ENCODE results near the gene PLCD3.

Gene PLCD3

DNA sequence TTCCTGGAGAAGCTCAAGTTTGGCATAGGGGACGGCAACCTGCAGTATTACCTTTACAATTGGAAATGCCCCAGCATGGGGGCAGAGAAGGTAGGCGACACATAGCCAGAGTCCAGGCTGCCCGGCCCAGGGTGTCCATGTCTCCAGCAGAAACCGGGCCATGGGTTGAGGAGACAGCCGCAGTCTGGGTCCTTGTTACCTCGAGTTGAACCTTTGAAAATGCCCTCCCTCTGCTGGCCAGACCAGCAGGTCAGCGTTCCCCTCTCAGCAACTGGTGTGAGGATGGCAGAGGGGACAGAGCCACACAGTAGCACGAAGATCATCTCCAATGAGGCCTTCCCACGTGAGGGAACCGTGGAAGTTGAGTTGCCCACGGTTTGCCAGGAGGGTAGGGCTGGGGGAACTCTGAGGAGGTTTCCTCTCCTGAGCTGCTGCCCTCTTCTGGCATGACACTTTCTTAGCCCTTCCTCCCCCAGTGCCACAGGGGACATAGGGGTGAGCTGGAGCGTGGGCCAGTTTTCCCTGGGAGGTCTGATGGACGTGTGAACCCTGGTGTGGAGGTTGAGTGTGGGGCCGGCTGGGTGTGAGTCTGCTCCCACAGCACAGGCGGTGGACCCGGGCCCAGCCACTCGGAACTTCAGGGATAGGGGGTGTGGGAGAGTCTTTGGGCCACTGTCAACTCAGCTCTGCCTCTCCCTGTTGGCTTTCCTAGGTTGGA lies 27.2 kb downstream of the PLCD3 start:
- H3K4me3 ChIP-seq (ENCODE audit: low read depth, low read length) = no peak overlapping the region
- TF ChIP-seq, protein P1, sequence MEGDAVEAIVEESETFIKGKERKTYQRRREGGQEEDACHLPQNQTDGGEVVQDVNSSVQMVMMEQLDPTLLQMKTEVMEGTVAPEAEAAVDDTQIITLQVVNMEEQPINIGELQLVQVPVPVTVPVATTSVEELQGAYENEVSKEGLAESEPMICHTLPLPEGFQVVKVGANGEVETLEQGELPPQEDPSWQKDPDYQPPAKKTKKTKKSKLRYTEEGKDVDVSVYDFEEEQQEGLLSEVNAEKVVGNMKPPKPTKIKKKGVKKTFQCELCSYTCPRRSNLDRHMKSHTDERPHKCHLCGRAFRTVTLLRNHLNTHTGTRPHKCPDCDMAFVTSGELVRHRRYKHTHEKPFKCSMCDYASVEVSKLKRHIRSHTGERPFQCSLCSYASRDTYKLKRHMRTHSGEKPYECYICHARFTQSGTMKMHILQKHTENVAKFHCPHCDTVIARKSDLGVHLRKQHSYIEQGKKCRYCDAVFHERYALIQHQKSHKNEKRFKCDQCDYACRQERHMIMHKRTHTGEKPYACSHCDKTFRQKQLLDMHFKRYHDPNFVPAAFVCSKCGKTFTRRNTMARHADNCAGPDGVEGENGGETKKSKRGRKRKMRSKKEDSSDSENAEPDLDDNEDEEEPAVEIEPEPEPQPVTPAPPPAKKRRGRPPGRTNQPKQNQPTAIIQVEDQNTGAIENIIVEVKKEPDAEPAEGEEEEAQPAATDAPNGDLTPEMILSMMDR (IDR thresholded peaks at IDR 0.05; ENCODE audit: insufficient read depth, low read depth, low read length, missing control alignments) = no peak

DNA sequence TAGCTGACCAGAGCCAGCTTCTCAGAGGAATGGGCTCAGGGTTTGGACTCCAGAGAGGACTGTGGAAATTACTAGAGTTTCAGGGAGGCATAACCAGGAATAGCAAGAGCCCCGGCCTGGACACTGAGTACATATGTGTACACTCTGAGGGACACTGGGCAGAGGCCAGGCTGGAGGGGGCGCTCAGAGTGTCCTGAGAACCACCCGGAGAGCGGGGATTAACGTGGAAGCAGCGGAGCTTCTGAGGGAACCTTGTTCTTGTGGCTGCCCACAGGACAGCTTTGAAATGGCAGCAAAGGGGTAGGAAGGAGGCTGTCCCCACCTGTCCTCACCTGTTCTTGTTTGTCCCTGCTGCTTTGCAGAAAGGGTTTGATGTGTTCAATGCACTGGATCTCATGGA lies 27.8 kb downstream of the PLCD3 start:
- H3K4me3 ChIP-seq (ENCODE audit: low read depth, low read length) = no peak overlapping the region
- TF ChIP-seq, protein P1 (IDR thresholded peaks at IDR 0.05; ENCODE audit: insufficient read depth, low read depth, low read length, missing control alignments) = no peak
- DNase-seq (ENCODE audit: low read depth) = no peak

More for the DNA sequence above, 27.2 kb downstream of the PLCD3 start:
- no peak for DNase-seq (ENCODE audit: low read depth)

DNA sequence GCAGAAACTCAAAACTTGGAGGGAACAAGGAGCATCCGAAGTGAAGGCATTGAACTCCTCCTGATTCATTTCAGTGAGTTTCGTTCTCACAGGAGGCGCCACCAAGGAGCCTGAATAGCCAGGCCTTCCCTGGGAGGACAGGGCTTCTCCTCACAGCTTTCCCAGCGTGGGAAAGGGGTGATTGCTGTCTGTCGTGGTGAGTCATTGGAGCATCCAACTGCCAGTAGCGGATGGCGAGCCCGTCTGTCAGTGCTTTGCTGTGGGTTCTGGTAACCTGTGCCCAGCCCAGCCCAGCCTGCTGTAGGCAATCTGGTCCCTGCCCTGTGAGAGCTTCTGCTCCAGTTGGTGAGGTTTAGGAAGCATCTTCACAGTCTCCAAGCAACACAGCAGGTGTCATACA lies 28.3 kb downstream of the PLCD3 start:
- TF ChIP-seq, protein P1 (IDR thresholded peaks at IDR 0.05; ENCODE audit: insufficient read depth, low read depth, low read length, missing control alignments) = no peak
- no peak overlapping the region for H3K4me3 ChIP-seq (ENCODE audit: low read depth, low read length)
- DNase-seq (ENCODE audit: low read depth) = no peak

DNA sequence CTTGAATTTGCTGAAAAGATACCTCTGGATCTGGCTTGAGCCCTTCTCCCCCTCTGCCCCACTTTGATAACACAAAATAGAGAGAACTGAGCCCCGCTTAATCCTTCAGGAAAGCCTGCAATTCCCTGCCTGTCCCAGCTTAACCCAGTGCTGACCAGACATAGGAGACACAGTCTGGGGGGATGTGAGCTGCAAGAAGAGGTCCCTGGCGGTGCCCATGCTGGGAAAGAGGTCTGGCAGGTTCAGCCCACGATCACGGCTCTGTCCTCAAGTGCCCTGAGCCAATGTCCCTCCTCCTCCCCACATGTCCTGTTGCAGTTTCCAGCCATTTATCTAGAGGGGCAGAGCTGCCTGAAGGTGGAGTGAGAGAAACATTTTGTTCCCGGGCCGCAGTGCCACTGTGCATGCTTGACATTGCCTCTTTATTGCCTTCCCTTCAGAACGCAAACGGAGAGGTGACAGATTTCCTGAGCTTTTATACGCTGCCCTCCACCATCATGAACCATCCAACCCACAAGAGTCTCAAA lies 29.0 kb downstream of the PLCD3 start:
- TF ChIP-seq, protein P1 (IDR thresholded peaks at IDR 0.05; ENCODE audit: insufficient read depth, low read depth, low read length, missing control alignments) = no peak
- no peak for DNase-seq (ENCODE audit: low read depth)
- H3K4me3 ChIP-seq (ENCODE audit: low read depth, low read length) = no peak overlapping the region

DNA sequence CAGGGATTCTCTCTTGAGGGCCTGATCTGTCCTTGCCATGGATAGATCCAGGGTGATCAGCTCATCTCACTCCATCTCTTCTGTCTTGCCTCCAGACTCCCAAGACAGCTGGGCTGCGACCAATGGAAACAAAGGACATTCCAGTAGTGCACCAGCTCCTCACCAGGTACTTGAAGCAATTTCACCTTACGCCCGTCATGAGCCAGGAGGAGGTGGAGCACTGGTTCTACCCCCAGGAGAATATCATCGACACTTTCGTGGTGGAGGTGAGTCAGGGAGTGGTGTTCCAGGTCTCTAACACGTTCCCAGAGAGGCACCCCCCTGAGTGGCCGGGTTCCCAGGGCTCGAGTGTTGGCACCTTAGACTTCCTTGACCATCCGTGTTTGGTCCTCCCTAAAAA lies 29.5 kb downstream of the PLCD3 start:
- no peak overlapping the region for H3K4me3 ChIP-seq (ENCODE audit: low read depth, low read length)
- TF ChIP-seq, protein P1 (IDR thresholded peaks at IDR 0.05; ENCODE audit: insufficient read depth, low read depth, low read length, missing control alignments) = no peak
- no peak for DNase-seq (ENCODE audit: low read depth)

DNA sequence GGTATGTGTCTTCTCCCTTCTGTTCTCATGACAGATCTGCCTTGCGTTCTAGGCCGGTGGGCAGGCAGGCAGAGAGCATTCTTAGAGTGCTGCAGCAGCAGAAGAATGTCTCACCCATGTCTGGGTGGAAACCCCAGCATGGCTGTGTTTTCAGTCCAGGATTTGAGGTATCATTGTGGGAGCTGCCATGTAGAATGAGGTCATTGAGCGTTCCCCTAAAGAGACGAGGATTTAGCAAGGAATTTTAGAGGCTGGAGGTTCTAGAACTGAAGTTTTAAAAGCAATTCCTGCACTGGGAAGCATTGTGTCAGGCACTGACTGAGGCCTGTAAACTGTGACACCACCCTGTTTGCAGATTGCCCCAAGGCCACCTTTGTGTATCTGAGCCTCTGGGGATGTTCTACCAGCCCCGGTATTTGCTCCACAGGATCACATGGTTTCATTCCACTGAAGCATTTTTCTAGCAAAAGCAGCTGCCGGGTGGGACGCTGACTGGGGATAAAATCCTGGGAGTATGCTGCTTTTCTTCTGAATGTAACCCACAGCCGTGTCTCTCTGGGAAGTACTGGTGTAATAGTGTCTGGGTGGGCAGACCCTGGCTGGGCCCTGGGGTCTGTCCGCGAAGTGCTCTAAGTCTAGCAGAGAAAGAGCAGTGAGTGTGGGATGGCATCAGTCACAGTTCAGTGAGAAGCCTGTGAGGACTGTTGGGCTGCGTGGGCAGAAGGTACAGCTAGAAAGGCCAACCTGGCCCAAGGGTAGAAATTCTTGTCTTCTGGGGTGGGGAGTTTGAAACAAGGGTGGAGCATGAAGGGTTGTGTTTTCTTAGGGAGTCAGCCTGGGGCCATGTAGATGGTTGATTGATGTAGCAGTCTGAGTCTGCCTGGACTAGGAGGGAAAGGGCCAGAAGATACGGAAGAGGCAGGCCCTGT lies 30.2 kb downstream of the PLCD3 start:
- TF ChIP-seq, protein P1 (IDR thresholded peaks at IDR 0.05; ENCODE audit: insufficient read depth, low read depth, low read length, missing control alignments) = no peak

More for the DNA sequence above, 30.2 kb downstream of the PLCD3 start:
- DNase-seq (ENCODE audit: low read depth) = no peak
- no peak overlapping the region for H3K4me3 ChIP-seq (ENCODE audit: low read depth, low read length)
